GM12878 (cell line): ENCODE results near the gene OFD1. TPM values are rescaled to one million over a fixed set of nuclear protein-coding genes. Genes with fewer than 3 reads are reported as not detected.

Experiments used
- CHD2 ChIP-seq: IDR thresholded peaks from 2 replicates; pipeline ENCODE4 v1.6.1; 2011; ENCODE audit warnings: low read depth, low read length, improper control_type of control experiment, borderline replicate concordance
- JUNB ChIP-seq: IDR thresholded peaks from 2 replicates; pipeline ENCODE4 v1.6.1; 2016; ENCODE audit warnings: antibody characterized with exemption, mild to moderate bottlenecking
- KAT2A ChIP-seq: conservative IDR thresholded peaks from 2 replicates; pipeline ENCODE4 v1.6.1; 2011; ENCODE audit warnings: low read depth, low read length; ENCODE audit not compliant: control insufficient read depth
- LARP7 ChIP-seq: fragments of 450-650 bp; IDR thresholded peaks from 2 replicates; pipeline ENCODE4 v1.6.1; 2017; ENCODE audit warnings: mild to moderate bottlenecking
- NBN ChIP-seq: fragments of 450-650 bp; IDR thresholded peaks from 2 replicates; pipeline ENCODE4 v1.6.1; 2016
- RAD51 ChIP-seq: fragments of 450-650 bp; IDR thresholded peaks from 2 replicates; pipeline ENCODE4 v1.6.1; 2016; ENCODE audit warnings: moderate library complexity, mild to moderate bottlenecking, inconsistent platforms
- TCF3 ChIP-seq: IDR thresholded peaks from 2 replicates; pipeline ENCODE4 v1.6.1; 2012; ENCODE audit warnings: low read depth, mild to moderate bottlenecking, low read length, borderline replicate concordance; ENCODE audit not compliant: insufficient read depth
- polyA plus RNA-seq, 11 experiments: library from polyadenylated mRNA; depleted of rRNA in 4 of 11; unstranded in 6 of 11; stranded (reverse) in 5 of 11; fragments of >200 nt; fragmentation: Nextera tagmentation in 4 of 11; fragmentation: Illumina TruSeq in 1 of 11; extraction: Ambion mirVana in 4 of 11; extraction: Trizol in 1 of 11; gene quantifications; 1 replicate in 1 of 11; 2 replicates in 10 of 11; pipeline versions ENCODE4 v1.2.1 to v1.2.3, GENCODE V29; 2011 to 2016; ENCODE audit warnings: inconsistent platforms in 2 of 11, missing spikeins in 2 of 11, low read depth in 1 of 11
- total RNA-seq, 4 experiments: library from RNA; depleted of rRNA in 3 of 4; stranded (reverse); fragments of >200 nt in 3 of 4; fragmentation: Illumina TruSeq in 1 of 4; extraction: Trizol in 1 of 4; gene quantifications; 2 replicates each; pipeline versions ENCODE4 v1.2.1 to v1.2.3, GENCODE V29; 2013 to 2021
- TF ChIP-seq, protein P1 (sequence below): fragments of 450-650 bp; formaldehyde crosslinking; IDR thresholded peaks from 2 replicates; pipeline ENCODE4 v1.5.0; 2022; ENCODE audit warnings: mild to moderate bottlenecking, missing genetic modification characterization
- TF ChIP-seq, protein P2 (sequence below): fragments of 450-650 bp; IDR thresholded peaks from 2 replicates; pipeline ENCODE4 v1.6.1; 2017; ENCODE audit warnings: borderline replicate concordance
- TF ChIP-seq, protein P3 (sequence below): fragments of 450-650 bp; IDR thresholded peaks from 2 replicates; pipeline ENCODE4 v1.6.1; 2018; ENCODE audit warnings: borderline replicate concordance, mild to moderate bottlenecking; ENCODE audit not compliant: partially characterized antibody
- TF ChIP-seq, protein P4 (sequence below): fragments of 450-650 bp; IDR thresholded peaks from 2 replicates; pipeline ENCODE4 v1.6.1; 2016; ENCODE audit warnings: mild to moderate bottlenecking, moderate library complexity, borderline replicate concordance

OFD1 gene
- total and polyA plus RNA-seq, 10 of the 15 experiments (the other 5 are each of a cell fraction or from before 2014, with no cell fraction given) = 22.4 to 77.2 (median 34.1) TPM

DNA sequence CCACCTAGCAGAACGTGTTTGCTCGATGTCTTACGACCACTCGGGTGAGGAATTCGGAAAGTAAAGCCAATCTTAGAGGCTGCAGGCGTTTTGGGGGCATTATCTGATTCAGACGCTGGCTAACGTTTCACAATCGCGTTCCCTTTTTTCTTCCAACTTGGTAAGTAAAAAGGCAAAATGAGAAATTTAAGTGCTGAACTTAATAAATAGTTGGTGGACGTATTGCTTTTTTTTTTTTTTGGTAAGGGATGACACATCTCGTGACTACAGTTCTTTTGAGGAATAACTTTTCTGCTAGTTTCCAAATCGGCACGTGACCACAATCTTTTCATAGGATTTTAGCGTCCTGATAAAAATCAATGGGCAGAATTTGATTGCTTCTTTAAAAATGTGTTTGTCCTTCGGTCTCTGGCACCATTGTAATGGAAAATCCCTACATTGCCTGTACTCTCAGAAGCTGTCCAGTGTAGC lies 44.8 kb upstream of the OFD1 start (continued):
- TF ChIP-seq, protein P1, sequence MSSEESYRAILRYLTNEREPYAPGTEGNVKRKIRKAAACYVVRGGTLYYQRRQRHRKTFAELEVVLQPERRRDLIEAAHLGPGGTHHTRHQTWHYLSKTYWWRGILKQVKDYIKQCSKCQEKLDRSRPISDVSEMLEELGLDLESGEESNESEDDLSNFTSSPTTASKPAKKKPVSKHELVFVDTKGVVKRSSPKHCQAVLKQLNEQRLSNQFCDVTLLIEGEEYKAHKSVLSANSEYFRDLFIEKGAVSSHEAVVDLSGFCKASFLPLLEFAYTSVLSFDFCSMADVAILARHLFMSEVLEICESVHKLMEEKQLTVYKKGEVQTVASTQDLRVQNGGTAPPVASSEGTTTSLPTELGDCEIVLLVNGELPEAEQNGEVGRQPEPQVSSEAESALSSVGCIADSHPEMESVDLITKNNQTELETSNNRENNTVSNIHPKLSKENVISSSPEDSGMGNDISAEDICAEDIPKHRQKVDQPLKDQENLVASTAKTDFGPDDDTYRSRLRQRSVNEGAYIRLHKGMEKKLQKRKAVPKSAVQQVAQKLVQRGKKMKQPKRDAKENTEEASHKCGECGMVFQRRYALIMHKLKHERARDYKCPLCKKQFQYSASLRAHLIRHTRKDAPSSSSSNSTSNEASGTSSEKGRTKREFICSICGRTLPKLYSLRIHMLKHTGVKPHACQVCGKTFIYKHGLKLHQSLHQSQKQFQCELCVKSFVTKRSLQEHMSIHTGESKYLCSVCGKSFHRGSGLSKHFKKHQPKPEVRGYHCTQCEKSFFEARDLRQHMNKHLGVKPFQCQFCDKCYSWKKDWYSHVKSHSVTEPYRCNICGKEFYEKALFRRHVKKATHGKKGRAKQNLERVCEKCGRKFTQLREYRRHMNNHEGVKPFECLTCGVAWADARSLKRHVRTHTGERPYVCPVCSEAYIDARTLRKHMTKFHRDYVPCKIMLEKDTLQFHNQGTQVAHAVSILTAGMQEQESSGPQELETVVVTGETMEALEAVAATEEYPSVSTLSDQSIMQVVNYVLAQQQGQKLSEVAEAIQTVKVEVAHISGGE (CRISPR knock-in tag) = no peak
- TF ChIP-seq, protein P2, sequence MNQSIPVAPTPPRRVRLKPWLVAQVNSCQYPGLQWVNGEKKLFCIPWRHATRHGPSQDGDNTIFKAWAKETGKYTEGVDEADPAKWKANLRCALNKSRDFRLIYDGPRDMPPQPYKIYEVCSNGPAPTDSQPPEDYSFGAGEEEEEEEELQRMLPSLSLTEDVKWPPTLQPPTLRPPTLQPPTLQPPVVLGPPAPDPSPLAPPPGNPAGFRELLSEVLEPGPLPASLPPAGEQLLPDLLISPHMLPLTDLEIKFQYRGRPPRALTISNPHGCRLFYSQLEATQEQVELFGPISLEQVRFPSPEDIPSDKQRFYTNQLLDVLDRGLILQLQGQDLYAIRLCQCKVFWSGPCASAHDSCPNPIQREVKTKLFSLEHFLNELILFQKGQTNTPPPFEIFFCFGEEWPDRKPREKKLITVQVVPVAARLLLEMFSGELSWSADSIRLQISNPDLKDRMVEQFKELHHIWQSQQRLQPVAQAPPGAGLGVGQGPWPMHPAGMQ = no peak
- TF ChIP-seq JUNB (no peak), LARP7 (no peak), RAD51 (peak; percentile 83), TCF3 (no peak), CHD2 (no peak), KAT2A (no peak), NBN (0 out of 2 replicates have a peak, but pooled peaks have one; percentile 14)
- TF ChIP-seq, protein P3, sequence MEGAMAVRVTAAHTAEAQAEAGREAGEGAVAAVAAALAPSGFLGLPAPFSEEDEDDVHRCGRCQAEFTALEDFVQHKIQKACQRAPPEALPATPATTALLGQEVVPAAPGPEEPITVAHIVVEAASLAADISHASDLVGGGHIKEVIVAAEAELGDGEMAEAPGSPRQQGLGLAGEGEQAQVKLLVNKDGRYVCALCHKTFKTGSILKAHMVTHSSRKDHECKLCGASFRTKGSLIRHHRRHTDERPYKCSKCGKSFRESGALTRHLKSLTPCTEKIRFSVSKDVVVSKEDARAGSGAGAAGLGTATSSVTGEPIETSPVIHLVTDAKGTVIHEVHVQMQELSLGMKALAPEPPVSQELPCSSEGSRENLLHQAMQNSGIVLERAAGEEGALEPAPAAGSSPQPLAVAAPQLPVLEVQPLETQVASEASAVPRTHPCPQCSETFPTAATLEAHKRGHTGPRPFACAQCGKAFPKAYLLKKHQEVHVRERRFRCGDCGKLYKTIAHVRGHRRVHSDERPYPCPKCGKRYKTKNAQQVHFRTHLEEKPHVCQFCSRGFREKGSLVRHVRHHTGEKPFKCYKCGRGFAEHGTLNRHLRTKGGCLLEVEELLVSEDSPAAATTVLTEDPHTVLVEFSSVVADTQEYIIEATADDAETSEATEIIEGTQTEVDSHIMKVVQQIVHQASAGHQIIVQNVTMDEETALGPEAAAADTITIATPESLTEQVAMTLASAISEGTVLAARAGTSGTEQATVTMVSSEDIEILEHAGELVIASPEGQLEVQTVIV = no peak
- TF ChIP-seq, protein P4, sequence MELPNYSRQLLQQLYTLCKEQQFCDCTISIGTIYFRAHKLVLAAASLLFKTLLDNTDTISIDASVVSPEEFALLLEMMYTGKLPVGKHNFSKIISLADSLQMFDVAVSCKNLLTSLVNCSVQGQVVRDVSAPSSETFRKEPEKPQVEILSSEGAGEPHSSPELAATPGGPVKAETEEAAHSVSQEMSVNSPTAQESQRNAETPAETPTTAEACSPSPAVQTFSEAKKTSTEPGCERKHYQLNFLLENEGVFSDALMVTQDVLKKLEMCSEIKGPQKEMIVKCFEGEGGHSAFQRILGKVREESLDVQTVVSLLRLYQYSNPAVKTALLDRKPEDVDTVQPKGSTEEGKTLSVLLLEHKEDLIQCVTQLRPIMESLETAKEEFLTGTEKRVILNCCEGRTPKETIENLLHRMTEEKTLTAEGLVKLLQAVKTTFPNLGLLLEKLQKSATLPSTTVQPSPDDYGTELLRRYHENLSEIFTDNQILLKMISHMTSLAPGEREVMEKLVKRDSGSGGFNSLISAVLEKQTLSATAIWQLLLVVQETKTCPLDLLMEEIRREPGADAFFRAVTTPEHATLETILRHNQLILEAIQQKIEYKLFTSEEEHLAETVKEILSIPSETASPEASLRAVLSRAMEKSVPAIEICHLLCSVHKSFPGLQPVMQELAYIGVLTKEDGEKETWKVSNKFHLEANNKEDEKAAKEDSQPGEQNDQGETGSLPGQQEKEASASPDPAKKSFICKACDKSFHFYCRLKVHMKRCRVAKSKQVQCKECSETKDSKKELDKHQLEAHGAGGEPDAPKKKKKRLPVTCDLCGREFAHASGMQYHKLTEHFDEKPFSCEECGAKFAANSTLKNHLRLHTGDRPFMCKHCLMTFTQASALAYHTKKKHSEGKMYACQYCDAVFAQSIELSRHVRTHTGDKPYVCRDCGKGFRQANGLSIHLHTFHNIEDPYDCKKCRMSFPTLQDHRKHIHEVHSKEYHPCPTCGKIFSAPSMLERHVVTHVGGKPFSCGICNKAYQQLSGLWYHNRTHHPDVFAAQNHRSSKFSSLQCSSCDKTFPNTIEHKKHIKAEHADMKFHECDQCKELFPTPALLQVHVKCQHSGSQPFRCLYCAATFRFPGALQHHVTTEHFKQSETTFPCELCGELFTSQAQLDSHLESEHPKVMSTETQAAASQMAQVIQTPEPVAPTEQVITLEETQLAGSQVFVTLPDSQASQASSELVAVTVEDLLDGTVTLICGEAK = no peak
